ENCODE data around the gene STK10.

Gene STK10

GRCh38 chr5:172189693-172190296 lies 1.8 kb upstream of the STK10 start:
- in situ Hi-C loops (cut with MboI; ENCODE audit: low sequenced_read_pairs): no loop called here

- in situ Hi-C loops (cut with MboI; ENCODE audit: low sequenced_read_pairs): no loop called here
Observed at GRCh38 chr5:172188893-172189692, 1.1 kb upstream of the STK10 start.

- in situ Hi-C loops (cut with MboI; ENCODE audit: low sequenced_read_pairs): no loop called here
Observed at GRCh38 chr5:172187118-172188032, 649 bp downstream of the STK10 start.

GRCh38 chr5:172186114-172186695 lies 1.8 kb downstream of the STK10 start:
- in situ Hi-C loops (cut with MboI; ENCODE audit: low sequenced_read_pairs): no loop called here

- in situ Hi-C loops (cut with MboI; ENCODE audit: low sequenced_read_pairs): no loop called here
Observed at GRCh38 chr5:172185096-172185461, 2.9 kb downstream of the STK10 start.

- in situ Hi-C loops (cut with MboI; ENCODE audit: low sequenced_read_pairs): no loop called here
Observed at GRCh38 chr5:172183881-172184280, 4.1 kb downstream of the STK10 start.

- in situ Hi-C loops (cut with MboI; ENCODE audit: low sequenced_read_pairs): no loop called here
Observed at GRCh38 chr5:172182291-172182690, 5.7 kb downstream of the STK10 start.

- in situ Hi-C loops (cut with MboI; ENCODE audit: low sequenced_read_pairs): no loop called here
Observed at GRCh38 chr5:172180936-172181335, 7.1 kb downstream of the STK10 start.

GRCh38 chr5:172178991-172179989 lies 8.7 kb downstream of the STK10 start:
- in situ Hi-C loops (cut with MboI; ENCODE audit: low sequenced_read_pairs): no loop called here

- in situ Hi-C loops (cut with MboI; ENCODE audit: low sequenced_read_pairs): no loop called here
Observed at GRCh38 chr5:172178301-172178987, 9.6 kb downstream of the STK10 start.

GRCh38 chr5:172177176-172177575 lies 10.8 kb downstream of the STK10 start:
- in situ Hi-C loops (cut with MboI; ENCODE audit: low sequenced_read_pairs): no loop called here

- in situ Hi-C loops (cut with MboI; ENCODE audit: low sequenced_read_pairs): no loop called here
Observed at GRCh38 chr5:172175263-172175719, 12.7 kb downstream of the STK10 start.

GRCh38 chr5:172173564-172174153 lies 14.4 kb downstream of the STK10 start:
- in situ Hi-C loops (cut with MboI; ENCODE audit: low sequenced_read_pairs): no loop called here

GRCh38 chr5:172172912-172173563 lies 15.0 kb downstream of the STK10 start:
- in situ Hi-C loops (cut with MboI; ENCODE audit: low sequenced_read_pairs): no loop called here

GRCh38 chr5:172171118-172171517 lies 16.9 kb downstream of the STK10 start:
- in situ Hi-C loops (cut with MboI; ENCODE audit: low sequenced_read_pairs): no loop called here

GRCh38 chr5:172170251-172170701 lies 17.7 kb downstream of the STK10 start:
- in situ Hi-C loops (cut with MboI; ENCODE audit: low sequenced_read_pairs): no loop called here

- in situ Hi-C loops (cut with MboI; ENCODE audit: low sequenced_read_pairs): no loop called here
Observed at GRCh38 chr5:172169216-172169615, 18.8 kb downstream of the STK10 start.

- in situ Hi-C loops (cut with MboI; ENCODE audit: low sequenced_read_pairs): no loop called here
Observed at GRCh38 chr5:172168311-172168710, 19.7 kb downstream of the STK10 start.

All from hTERT RPE-1 (cell line).